Neuronal stem cell (in vitro differentiated cells): Measurements from ENCODE around the gene KANSL2.

ENCODE experiments used
- DNase-seq: peaks from one replicate; pipeline ENCODE4 v3.0.0-alpha.2; 2013; ENCODE audit warnings: low spot score
- H2AFZ ChIP-seq: one replicate; pipeline ENCODE4 v1.6.1; 2013; ENCODE audit warnings: mild to moderate bottlenecking, low read length, inconsistent platforms
- H2AK5ac ChIP-seq: 2 replicates; pipeline ENCODE4 v1.6.1; 2013; ENCODE audit warnings: low read depth, mild to moderate bottlenecking, inconsistent platforms, low read length, moderate library complexity, mixed read lengths
- H2BK120ac ChIP-seq: 2 replicates; pipeline ENCODE4 v1.6.1; 2013; ENCODE audit warnings: low read depth, mild to moderate bottlenecking, inconsistent platforms, low read length, moderate library complexity, mixed read lengths
- H2BK12ac ChIP-seq: one replicate; pipeline ENCODE4 v1.6.1; 2013; ENCODE audit warnings: low read length, inconsistent platforms
- H2BK15ac ChIP-seq: 2 replicates; pipeline ENCODE4 v1.6.1; 2013; ENCODE audit warnings: mild to moderate bottlenecking, low read length, inconsistent platforms, mixed read lengths
- H2BK5ac ChIP-seq: one replicate; pipeline ENCODE4 v1.6.1; 2013; ENCODE audit warnings: inconsistent platforms, mild to moderate bottlenecking, low read length, moderate library complexity
- H3K14ac ChIP-seq: one replicate; pipeline ENCODE4 v1.6.1; 2013; ENCODE audit warnings: low read length, inconsistent platforms
- H3K18ac ChIP-seq: 2 replicates; pipeline ENCODE4 v1.6.1; 2013; ENCODE audit warnings: low read length, inconsistent platforms
- H3K23ac ChIP-seq: 2 replicates; pipeline ENCODE4 v1.6.1; 2013; ENCODE audit warnings: low read depth, mild to moderate bottlenecking, mixed read lengths, low read length, inconsistent platforms; ENCODE audit not compliant: poor library complexity
- H3K27ac ChIP-seq: replicated peaks from 3 replicates; pipeline ENCODE4 v1.5.1; 2013; ENCODE audit warnings: low read length, inconsistent platforms
- H3K27me3 ChIP-seq, 3 experiments: 2 replicates each; pipeline ENCODE4 v1.6.1; 2013; ENCODE audit warnings: low read length in 3 of 3, mild to moderate bottlenecking in 2 of 3, inconsistent platforms in 1 of 3, low read depth in 1 of 3, mixed read lengths in 1 of 3, moderate library complexity in 1 of 3; ENCODE audit not compliant: control insufficient read depth in 3 of 3, insufficient read depth in 3 of 3
- H3K36me3 ChIP-seq, 2 donors: replicated peaks in 1 of 2; 2 replicates each; pipeline ENCODE4 v1.6.1; 2013; ENCODE audit warnings: low read length in 2 of 2; ENCODE audit not compliant: control insufficient read depth in 2 of 2, insufficient read depth in 2 of 2
- H3K4ac ChIP-seq: 2 replicates; pipeline ENCODE4 v1.6.1; 2013; ENCODE audit warnings: inconsistent platforms, mild to moderate bottlenecking, low read length, moderate library complexity
- H3K4me1 ChIP-seq, 2 donors: 1 replicate in 1 of 2; 2 replicates in 1 of 2; pipeline ENCODE4 v1.6.1; 2013; ENCODE audit warnings: low read length in 2 of 2, low read depth in 1 of 2; ENCODE audit not compliant: control insufficient read depth in 2 of 2, insufficient read depth in 1 of 2
- H3K4me2 ChIP-seq: one replicate; pipeline ENCODE4 v1.6.1; 2013; ENCODE audit warnings: mild to moderate bottlenecking, low read length, inconsistent platforms; ENCODE audit not compliant: insufficient read depth, poor library complexity, severe bottlenecking
- H3K4me3 ChIP-seq, 2 donors: 2 replicates each; pipeline ENCODE4 v1.5.1; 2013; ENCODE audit warnings: low read length in 2 of 2, mild to moderate bottlenecking in 2 of 2, inconsistent platforms in 1 of 2, moderate library complexity in 1 of 2
- H3K79me1 ChIP-seq: one replicate; pipeline ENCODE4 v1.6.1; 2013; ENCODE audit warnings: low read depth, mild to moderate bottlenecking, inconsistent platforms, low read length, moderate library complexity
- H3K9ac ChIP-seq: one replicate; pipeline ENCODE4 v1.6.1; 2013; ENCODE audit warnings: mild to moderate bottlenecking, low read depth, low read length, inconsistent platforms; ENCODE audit not compliant: poor library complexity
- H3K9me3 ChIP-seq, 2 donors: replicated peaks in 1 of 2; 2 replicates each; pipeline versions ENCODE3 to v1.6.1; 2013; ENCODE audit warnings: low read length in 2 of 2, mild to moderate bottlenecking in 2 of 2, inconsistent platforms in 1 of 2, low read depth in 1 of 2, mixed read lengths in 1 of 2, moderate library complexity in 1 of 2; ENCODE audit not compliant: control insufficient read depth in 2 of 2, insufficient read depth in 1 of 2
- H4K8ac ChIP-seq: one replicate; pipeline ENCODE4 v1.6.1; 2013; ENCODE audit warnings: low read depth, mild to moderate bottlenecking, inconsistent platforms, low read length, moderate library complexity
- H4K91ac ChIP-seq: one replicate; pipeline ENCODE4 v1.6.1; 2013; ENCODE audit warnings: low read length, low read depth, mild to moderate bottlenecking, inconsistent platforms; ENCODE audit not compliant: poor library complexity
- WGBS, 2 donors: extraction: QIAGEN DNeasy Blood & Tissue Kit; methylation state at CpG; one replicate each; pipeline ENCODE4 v1.1.7; 2013; ENCODE audit warnings: missing lambda C conversion rate in 2 of 2, mixed read lengths in 1 of 2; ENCODE audit not compliant: insufficient read length in 2 of 2, insufficient replicate concordance in 1 of 2; ENCODE audit errors: extremely low coverage in 2 of 2; 5-methylcytosine and 5-hydroxymethylcytosine counted together

Gene KANSL2

GRCh38 chr12:48681399-48681709 is 684 bp downstream of the KANSL2 start:
- Histone ChIP-seq H2AK5ac (peak overlapping the region; percentile 8), H3K14ac (no peak overlapping the region), H2BK5ac (no peak overlapping the region), H2BK120ac (no peak overlapping the region), H3K9ac (peak overlapping the region; percentile 97), H2BK15ac (no peak overlapping the region), H3K79me1 (peaks cover 4% of the 10 kb centered on the region), H4K91ac (no peak overlapping the region), H3K4ac (no peak overlapping the region), H3K4me2 (peak overlapping the region; percentile 70), H3K18ac (peak overlapping the region; percentile 97), H3K27ac (no peak overlapping the region), H3K23ac (peak overlapping the region; percentile 97), H3K36me3 (peaks cover 11 to 49% of the 10 kb centered on the region in 2 donors), H3K9me3 (no peaks in the 10 kb centered on the region), H4K8ac (no peak overlapping the region), H3K27me3 (no peaks in the 10 kb centered on the region), H2AFZ (peak overlapping the region; percentile 80), H2BK12ac (no peak overlapping the region), H3K4me3 (peak overlapping the region; percentile 81 to 93), H3K4me1 (peaks cover 8 to 14% of the 10 kb centered on the region in 2 donors)
- WGBS, 2 donors = no CpG with 5 or more reads among the region's 11 CpGs
- DNase-seq = no peak

DNA sequence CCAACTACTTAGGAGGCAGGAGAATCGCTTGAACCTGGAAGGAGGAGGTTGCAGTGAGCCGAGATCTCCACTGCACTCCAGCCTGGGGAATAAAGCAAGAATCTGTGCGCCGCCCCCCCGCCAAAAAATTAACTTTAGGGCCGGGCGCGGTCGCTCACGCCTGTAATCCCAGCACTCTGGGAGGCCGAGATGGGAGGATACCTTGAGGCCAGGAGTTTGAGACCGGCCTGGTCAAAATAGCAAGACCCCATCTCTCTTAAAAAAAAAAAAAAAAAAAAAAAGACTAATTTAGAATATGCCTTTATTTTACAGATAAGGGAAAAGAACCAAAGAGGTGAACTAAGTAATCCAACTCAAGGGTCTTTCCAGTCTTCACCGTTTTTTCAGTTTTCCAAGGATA is 1.2 kb downstream of the KANSL2 start:
- Histone ChIP-seq H4K8ac (no peak overlapping the region), H2BK120ac (no peak overlapping the region), H2AFZ (no peak overlapping the region), H4K91ac (no peak overlapping the region), H3K4me3 (peak overlapping the region; percentile 81 to 93), H3K9me3 (no peaks in the 10 kb centered on the region), H3K4ac (no peak overlapping the region), H2AK5ac (no peak overlapping the region), H3K79me1 (peaks cover 4% of the 10 kb centered on the region), H3K36me3 (peaks cover 15 to 54% of the 10 kb centered on the region in 2 donors), H3K4me2 (peak overlapping the region; percentile 70), H3K23ac (no peak overlapping the region), H3K18ac (no peak overlapping the region), H3K27ac (no peak overlapping the region), H2BK12ac (no peak overlapping the region), H2BK5ac (no peak overlapping the region), H3K4me1 (peaks cover 8 to 14% of the 10 kb centered on the region in 2 donors), H3K9ac (no peak overlapping the region), H2BK15ac (no peak overlapping the region), H3K27me3 (no peaks in the 10 kb centered on the region), H3K14ac (no peak overlapping the region)
- WGBS, 2 donors = no CpG with 5 or more reads among the region's 13 CpGs
- no peak for DNase-seq

- Histone ChIP-seq H3K36me3 (peaks cover 15 to 75% of the 10 kb centered on the region in 2 donors), H3K23ac (no peak overlapping the region), H3K9me3 (no peaks in the 10 kb centered on the region), H3K27ac (no peak overlapping the region), H2BK5ac (no peak overlapping the region), H3K79me1 (peaks cover 4% of the 10 kb centered on the region), H3K4me1 (peaks cover 8 to 14% of the 10 kb centered on the region in 2 donors), H3K18ac (no peak overlapping the region), H3K14ac (no peak overlapping the region), H3K4ac (no peak overlapping the region), H2AFZ (no peak overlapping the region), H3K9ac (no peak overlapping the region), H2BK120ac (no peak overlapping the region), H2BK12ac (no peak overlapping the region), H3K27me3 (no peaks in the 10 kb centered on the region), H4K91ac (no peak overlapping the region), H3K4me3 (no peak overlapping the region), H4K8ac (no peak overlapping the region), H3K4me2 (peak overlapping the region; percentile 14), H2BK15ac (no peak overlapping the region), H2AK5ac (no peak overlapping the region)
- WGBS, 2 donors = 100% methylated on average over 1 of the region's 3 CpGs
- no peak for DNase-seq
These were observed 3.4 kb downstream of the KANSL2 start for GRCh38 chr12:48678551-48679185.

- H2BK120ac ChIP-seq = no peak overlapping the region
- peaks cover 38 to 98% of the 10 kb centered on the region in 2 donors for H3K36me3 ChIP-seq
- no peaks in the 10 kb centered on the region for H3K27me3 ChIP-seq
- no peak overlapping the region for H3K27ac ChIP-seq
- H3K4me2 ChIP-seq = no peak overlapping the region
- H3K14ac ChIP-seq = no peak overlapping the region
- H3K9me3 ChIP-seq = no peaks in the 10 kb centered on the region
- H3K18ac ChIP-seq = no peak overlapping the region
- WGBS, 2 donors = no CpG with 5 or more reads among the region's 8 CpGs
- no peak overlapping the region for H2AFZ ChIP-seq
- no peak for DNase-seq
- no peak overlapping the region for H4K91ac ChIP-seq
- H2BK15ac ChIP-seq = no peak overlapping the region
- no peak overlapping the region for H3K4me3 ChIP-seq
- H2AK5ac ChIP-seq = no peak overlapping the region
- no peak overlapping the region for H4K8ac ChIP-seq
- no peak overlapping the region for H2BK5ac ChIP-seq
- no peaks in the 10 kb centered on the region for H3K4me1 ChIP-seq
- H3K9ac ChIP-seq = no peak overlapping the region
- H3K23ac ChIP-seq = no peak overlapping the region
- H3K79me1 ChIP-seq = no peaks in the 10 kb centered on the region
- no peak overlapping the region for H3K4ac ChIP-seq
- H2BK12ac ChIP-seq = no peak overlapping the region
These were observed 10.7 kb downstream of the KANSL2 start for GRCh38 chr12:48671231-48671856.
